ENCODE data around the gene LMO4.
A peak's percentile ranks its signal among the peaks of the same experiment; 100 is the strongest.

Gene LMO4

DNA sequence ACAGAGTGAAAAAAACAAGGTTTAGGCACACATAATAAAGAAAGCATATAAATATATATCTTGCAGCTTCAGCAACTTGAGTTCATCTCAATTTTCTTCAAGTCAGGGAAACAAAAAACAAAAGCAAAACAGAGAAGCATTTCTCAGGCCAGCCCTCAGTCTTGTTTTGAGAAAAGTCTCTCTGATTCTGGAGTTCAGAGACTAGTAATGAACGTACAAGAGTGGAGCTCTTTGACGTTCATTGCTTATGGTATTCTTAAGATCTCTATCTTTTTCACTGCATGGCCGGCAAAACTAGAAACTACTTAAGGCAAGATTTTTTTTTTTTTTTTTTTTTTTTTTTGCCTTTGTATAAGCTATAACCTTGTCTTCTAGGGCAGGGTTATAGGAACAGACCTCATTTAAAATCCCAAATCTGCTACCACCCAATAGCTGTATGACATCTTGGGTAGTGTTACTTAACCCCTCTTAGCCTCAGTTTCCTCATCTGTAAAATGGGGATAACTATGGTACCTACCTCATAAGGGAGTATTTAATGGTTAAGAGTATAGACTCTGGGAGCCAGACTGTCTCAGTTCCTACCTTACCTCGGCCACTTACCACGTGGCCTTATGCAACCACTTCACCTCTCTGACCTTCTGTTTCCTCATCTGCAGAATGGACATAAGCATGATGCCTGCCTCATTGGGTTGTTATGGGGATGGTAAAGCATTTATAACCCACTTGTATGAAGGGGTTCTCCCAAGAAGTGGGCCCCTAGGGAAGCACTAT is 33.6 kb downstream of the LMO4 start:
- no peak for DNase-seq

DNA sequence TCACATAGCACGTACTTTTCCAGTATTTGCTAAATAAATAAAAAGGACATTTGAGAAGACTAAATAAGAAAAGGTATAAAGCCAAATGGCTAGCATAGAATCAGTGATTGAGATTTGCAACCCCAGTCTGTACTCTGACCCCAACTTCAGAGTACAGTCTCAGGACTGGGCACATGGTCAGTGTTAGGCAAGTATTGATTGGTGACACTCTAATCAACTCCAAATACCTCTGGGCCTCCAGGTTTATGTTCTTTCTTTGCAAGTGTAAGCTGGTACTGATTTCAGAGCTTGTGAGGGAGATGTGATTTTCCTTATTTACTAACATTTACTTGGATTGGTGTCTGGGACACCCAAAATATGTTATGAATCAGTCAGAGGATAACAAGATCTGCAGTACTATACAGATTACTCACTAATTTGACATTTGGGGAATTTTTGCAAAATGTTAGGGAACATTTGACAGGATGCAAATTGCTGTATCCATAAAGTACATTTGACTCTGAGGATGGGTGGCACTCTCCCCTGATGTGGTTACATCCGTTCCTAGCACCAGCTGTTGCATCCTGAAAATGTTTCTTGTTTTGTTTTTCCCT is 34.2 kb downstream of the LMO4 start:
- no peak for DNase-seq

DNA sequence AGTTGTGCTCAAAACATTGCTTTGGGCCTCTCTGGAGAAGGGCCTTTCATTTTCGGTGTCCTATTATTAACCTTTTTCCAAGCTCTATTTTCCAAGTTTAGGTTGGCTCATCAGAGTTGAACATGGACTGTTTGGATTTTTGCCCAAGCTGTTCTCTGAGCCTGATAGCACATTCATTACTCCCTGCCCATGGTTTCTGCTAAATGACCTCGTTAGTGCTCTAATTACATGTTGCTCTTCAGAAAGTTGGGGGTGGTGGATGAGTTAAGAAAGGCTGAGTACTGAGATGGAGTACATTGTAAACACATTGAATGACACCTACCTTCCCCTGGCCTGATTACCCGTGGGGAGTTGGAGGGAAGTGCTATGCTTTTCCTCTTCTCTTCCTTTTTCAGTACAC is 38.9 kb downstream of the LMO4 start:
- DNase-seq, result peak; percentile 13

DNA sequence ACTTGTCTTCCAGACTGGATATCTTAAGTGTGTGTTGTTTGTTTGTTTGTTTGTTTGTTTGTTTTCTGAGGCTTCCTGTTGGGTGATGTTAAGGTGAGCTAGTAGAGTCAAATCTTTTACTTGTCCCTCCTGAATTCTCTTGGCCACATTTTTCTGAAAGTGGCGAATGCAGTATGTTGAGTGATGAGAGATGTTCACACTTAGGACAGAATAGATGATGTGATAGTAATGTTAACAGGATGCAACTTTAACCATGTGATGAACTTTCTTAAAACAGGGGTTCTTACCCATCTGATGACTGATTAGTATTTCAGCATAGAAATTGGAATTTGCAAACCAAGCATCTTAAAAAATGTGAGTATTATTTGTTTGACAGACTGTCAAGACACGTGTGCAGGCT is 40.2 kb downstream of the LMO4 start:
- DNase-seq, result no peak

DNA sequence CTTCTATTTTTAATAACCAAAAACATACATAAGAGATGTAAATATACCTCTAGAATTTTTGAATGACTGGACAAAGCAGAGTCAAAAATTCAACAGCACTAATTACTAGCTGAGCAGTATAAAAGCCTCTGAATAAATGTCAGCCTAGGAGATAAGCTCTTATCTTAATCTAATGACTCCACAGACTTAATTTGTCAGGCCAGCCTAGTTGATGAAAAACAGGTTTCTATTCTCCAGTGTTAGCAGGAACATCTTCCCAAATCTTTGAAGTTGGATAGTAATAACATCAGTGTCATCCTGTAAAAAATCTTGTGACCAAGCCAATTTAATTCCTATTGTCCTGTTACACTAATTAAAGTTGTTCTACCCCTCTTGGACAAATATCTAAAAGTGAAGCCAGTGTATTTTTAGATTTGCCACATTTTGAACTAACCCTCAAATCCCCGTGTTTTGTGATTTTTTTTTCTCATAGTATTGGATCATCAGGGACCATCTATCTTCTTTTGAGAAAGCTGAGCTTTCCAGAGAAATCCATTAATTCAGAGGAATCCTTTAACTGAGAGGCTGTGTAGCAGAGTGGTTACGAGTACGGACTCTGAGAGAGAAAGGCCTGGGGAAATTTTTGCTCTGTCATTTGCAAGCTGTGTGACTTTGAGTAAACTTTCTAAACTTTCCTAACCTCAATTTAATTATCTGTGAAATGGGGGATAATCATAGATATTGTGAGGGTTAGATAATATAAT is 41.2 kb downstream of the LMO4 start:
- DNase-seq, result no peak

DNA sequence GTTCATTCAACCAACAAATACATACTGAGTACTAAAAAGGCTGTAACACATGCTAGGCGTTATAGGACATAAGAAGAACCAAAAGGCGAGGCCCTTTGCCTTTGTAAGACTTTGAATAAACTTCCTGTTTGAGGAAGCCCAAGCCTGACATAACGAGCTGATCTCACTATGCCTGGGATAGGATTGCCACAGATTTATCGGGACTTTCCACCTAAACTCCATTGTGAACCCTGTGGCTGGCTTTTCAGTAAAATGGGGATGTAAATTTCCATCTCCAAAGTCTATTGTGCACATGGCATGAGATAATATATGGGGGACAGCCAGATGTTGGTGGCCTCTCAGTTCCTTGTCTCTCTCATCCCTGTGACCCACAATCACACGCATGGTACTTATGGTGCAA is 41.9 kb downstream of the LMO4 start:
- no peak for DNase-seq

DNA sequence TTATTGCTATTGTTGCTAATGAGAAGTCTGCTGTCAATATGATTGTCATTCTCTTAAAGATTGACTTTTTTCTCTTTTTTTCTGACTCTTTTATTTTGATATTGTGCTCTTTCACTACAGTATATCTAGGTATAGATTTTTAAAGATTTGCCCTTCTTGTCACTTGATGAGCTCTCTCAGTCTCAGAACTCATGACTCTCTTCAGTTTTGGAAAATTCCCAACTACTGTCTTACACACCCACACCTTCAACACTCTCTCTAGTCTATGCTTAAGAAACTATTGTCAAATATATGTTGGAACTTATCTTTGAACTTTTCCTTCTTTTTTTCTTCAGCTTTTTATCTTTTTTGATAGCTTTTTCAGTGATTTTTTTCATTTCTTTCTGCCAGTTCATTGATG is 50.6 kb downstream of the LMO4 start:
- no peak for DNase-seq

DNA sequence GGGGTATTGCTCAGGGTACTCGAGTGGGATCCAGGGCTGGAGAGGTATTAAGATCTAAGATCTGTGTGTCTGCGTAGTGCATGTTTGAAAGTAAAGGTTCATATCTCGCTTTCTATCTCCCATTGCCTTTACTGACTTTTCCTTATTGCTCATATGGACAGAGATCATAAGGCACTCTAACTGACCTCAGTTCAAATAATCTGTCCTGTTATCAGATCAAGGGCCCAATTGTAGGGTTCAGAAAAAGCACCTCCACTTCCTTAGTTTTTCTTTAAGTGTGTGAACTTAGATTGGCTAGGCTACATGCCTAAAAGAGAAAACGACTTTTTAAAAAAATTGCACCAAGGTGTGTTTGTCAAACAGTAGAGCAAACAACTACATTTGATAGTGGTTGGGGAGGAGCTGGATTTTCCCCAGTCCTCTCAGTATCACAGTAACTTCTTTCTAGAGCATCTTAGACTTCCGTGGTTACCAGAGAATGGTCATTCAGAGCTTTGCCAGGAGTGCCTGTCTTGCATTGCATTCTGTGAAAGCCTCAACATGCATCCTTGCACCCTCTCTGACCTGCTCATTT is 57.6 kb downstream of the LMO4 start:
- no peak for DNase-seq

DNA sequence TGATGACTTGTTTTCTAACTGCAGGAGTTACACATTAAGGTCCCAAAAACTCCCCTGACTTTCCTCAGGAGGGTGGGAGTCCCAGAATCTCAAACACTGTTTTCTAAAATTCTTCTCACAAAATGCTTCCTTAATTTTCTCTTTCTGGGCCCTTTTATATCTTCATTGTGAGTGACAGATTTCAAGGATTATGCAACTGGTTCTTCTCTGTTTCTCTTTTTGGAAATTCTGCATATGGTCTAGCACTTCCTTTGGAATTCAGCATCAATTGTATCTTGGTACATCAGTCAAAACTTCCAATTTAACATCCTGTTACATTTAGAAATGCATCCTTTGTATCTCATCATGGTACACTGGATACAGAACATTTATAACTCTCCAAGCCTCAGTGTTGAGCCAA is 59.7 kb downstream of the LMO4 start:
- no peak for DNase-seq

DNA sequence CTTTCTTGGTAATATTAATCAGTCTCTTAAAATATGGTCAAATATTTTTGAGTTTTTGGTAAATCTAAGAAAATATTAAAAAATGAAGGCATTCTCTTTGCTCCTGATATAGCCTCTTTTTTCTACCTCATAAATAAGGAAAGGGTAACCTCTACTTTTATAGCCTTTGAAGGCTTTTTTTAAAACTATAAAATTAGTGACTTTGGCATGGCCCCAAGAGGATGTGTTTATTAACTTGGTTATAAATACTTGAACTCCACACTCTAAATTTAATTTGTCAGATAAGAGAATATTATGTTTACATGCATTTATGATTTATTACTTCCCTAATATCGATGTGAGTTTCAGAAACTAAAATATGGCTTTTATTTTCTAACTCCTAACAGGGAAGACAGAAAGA is 60.3 kb downstream of the LMO4 start:
- no peak for DNase-seq

DNA sequence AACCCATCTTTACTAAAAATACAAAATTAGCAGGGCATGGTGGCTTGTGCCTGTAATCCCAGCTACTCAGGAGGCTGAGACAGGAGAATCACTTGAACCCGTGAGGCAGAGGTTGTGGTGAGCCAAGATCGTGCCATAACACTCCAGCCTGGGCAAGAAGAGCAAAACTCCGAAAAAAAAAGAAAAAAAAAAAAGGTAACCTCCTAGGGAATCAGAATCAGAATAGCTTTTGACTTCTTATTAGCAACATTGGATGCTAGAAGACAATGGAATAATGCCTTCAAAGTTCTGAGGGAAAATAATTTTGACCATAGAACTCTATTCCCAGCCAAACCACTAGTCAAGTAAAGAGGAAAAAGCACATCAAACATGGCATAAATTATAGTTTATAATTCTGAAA is 60.9 kb downstream of the LMO4 start:
- DNase-seq, result no peak

DNA sequence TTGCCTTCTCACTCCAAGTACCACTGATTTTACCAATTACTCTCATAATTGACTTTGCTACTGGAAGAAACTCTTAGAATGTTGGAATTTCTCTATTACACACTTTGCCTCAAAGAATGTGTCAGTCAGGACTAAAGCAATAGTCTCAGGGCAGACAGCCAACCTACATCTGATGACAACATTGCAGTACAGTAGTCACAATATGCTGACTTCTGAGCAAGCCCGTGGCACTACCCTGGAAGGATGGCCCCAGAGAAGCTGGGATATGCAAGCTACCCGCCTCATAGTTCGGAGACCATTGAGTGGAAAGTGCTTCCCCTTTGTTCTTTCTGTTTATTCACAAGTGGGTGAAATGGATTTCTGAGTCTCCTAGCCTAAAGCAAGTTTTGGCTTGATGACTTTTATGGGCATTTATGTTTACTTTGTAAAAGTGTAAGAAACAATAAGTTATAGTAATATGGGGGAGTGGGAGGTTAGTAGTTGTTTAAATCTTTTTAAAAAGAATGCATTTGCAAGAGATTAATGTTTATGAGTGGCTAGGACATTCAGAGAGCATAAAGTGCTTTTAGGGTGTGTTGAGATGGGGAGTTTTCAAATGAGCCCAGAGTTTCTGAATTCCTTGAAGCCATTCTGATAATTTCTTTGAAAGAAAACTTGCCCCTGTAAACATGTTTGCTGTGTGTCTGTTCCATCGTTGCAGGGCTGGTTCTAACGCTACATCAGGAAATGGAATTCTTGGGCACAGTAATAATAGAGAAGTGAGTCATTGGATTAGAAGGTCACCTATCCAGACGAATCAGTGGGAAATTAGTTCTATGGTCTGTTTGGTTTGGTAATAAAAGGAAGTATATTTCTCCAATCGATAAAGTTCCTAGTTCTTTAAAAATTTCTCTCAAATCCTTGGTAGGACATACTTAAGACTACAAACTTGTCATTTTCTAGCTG is 63.8 kb downstream of the LMO4 start:
- DNase-seq, result no peak

DNA sequence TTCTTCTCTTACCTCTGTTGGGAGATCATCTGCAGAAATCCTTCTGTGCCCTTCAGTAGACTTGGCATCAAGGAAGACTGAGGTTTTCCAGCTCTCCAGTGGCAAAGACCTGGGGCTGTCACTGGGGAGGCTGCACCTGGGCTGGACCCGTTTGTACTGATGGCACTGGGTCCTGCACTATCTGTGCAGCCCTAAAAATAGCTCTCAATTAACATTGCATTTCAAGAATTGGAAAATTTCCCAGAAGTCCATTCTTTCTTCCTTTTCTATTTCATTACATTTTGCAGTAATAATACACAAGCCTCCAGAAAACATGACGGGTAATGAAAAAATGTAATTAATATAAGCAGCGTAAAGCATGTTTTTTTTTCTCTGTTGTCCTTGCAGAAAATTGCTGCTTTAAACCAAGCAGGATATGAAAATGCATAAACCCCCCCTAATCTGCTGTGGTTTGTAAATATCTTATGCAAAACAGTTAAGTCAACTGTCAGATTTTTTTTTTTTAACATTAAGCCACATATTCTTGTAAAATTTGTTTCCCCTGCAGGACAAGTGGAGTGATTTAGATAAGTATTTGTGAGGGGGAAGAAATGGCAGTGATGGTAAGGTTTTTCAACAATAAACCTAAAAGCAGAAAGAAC is 64.9 kb downstream of the LMO4 start:
- DNase-seq, result peak; percentile 9

DNA sequence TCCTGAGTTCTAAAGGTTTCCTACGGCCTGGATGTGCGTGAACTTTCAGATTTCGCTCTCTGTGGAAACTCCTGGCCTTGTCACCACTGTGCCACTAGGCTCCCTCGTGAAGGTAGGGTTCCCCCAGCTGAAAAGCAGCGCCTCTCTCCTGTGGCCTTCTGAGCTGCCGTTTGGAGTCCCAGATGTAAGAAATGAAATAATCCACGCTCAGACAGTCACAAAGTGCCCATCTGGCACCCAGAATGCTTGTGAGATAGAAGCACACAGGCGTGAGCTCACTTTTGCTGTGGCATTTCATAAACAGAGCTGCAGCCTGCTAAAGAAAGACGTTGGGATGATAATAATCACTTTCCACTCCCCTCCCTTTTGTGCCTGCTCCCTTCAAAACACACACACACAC is 65.8 kb downstream of the LMO4 start:
- no peak for DNase-seq

DNA sequence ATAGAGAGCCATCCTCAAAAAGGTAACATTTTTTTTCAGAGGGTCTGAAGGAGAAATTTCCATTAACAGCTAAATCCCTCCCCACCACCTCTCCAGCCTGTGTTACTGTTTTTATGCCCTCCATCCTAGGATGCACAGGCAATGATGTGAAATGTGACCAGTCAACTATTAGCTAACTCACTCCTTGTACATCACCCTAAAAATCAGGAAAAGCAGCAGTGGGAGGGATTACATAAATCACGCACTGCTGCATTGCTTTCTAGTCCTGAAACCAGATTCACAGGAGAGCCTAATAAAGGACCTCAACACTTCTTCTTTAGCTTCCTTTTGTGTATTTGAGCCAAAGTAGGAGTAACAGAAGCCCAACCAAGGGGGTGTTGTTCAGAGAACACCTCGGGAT is 66.3 kb downstream of the LMO4 start:
- no peak for DNase-seq

Measured in NCI-H1092 treated with DMSO at 0.1 percent for 48 hours (cell line).